DOHH2 (cell line): ENCODE measurements around the gene CTAG2.
"Not testable (repeated sequence)": the region's sequence is repeated elsewhere in the genome, so short reads cannot be mapped to it uniquely, and the experiment has no call there.

Experiments
- EZH2phosphoT487 ChIP-seq: fragments of 200-600 bp; sonication (generic); IDR thresholded peaks from 2 replicates; pipeline ENCODE4 v1.6.1; 2017; ENCODE audit warnings: borderline replicate concordance, mild to moderate bottlenecking, antibody characterized with exemption, low read length, moderate library complexity, mixed read lengths
- TF ChIP-seq, protein P1 (sequence below): fragments of 200-600 bp; sonication (generic); IDR thresholded peaks from one replicate; pipeline ENCODE4 v1.5.1; 2014; ENCODE audit warnings: antibody characterized with exemption, mild to moderate bottlenecking, low read depth, low read length; ENCODE audit not compliant: poor library complexity, severe bottlenecking

DNA sequence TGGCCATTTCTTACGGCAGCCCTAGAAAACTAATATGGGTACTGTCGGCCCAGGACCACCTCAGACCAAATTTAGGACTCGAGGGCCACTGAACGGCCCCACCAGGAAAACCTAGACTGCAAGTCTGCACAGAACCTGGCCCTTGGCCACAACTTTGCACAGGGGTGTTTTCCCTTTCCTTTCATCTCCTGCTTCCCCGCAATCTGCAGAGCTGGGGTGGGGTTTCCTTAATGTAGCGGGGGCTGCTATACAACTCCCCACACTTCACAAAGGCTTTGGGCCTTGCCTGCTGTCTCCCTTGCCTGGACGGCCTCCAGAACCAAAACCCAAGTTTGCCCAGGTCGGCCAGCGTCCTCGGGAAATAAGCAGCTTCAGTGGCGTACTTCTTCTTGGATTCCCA is 22.4 kb downstream of the CTAG2 start:
- TF ChIP-seq, protein P1, sequence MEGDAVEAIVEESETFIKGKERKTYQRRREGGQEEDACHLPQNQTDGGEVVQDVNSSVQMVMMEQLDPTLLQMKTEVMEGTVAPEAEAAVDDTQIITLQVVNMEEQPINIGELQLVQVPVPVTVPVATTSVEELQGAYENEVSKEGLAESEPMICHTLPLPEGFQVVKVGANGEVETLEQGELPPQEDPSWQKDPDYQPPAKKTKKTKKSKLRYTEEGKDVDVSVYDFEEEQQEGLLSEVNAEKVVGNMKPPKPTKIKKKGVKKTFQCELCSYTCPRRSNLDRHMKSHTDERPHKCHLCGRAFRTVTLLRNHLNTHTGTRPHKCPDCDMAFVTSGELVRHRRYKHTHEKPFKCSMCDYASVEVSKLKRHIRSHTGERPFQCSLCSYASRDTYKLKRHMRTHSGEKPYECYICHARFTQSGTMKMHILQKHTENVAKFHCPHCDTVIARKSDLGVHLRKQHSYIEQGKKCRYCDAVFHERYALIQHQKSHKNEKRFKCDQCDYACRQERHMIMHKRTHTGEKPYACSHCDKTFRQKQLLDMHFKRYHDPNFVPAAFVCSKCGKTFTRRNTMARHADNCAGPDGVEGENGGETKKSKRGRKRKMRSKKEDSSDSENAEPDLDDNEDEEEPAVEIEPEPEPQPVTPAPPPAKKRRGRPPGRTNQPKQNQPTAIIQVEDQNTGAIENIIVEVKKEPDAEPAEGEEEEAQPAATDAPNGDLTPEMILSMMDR, result not testable (repeated sequence)
- TF ChIP-seq EZH2phosphoT487, result not testable (repeated sequence)
